ENCODE results near the gene ELMO1. TPM values are rescaled to one million over a fixed set of nuclear protein-coding genes. Genes with fewer than 3 reads are reported as not detected.
A peak's percentile ranks its signal among the peaks of the same experiment; 100 is the strongest.

The ELMO1 gene
- polyA plus RNA-seq, 1 experiment, result not detected

DNA sequence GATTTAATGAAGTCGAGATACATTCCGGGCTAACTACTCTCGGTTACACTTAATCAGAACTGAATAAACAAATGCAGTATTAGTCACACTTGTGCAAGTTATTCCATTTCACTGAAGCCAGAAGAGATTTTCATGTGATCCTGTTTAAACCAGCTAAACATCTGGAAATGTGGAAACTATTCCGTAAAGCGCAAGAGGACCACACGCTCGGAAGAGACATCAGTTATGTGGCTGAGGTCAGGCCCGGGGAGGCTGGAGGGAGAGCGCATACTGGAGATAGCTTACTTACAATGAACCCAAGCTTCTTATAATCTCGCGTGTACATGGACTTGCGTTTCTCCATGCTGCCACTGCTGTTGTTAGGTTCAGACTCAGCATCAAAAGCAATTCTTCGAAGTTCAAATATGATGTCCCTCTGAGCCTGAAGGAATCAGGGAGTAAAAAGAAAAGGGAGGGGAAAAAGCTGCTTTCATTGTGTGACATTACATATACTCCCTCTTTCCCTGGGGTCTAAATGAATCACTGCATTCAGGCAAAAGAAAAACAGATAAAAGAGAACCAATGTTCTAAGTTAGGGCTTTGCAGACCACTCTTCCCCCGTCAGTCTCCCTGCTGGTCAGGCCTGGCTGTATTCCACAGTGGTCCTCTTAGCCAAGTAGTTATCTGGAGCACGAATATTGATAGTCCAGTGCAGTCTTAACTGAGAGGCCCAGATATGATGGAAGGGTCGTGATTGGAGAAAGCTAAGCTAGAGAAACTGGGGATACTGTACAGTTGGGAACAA, 237.4 kb downstream of the ELMO1 start:
- CTCF ChIA-PET, result interaction anchor here (4.9 kb wide), 1 partner anchor 11 kb away, joined by 39 read pairs; no protein-coding TSS in a partner anchor
- DNase-seq (ENCODE audit: low read depth, low spot score), result no peak
- no peak overlapping the region for H3K27ac ChIP-seq (ENCODE audit: low read depth, low read length)
- H3K9me3 ChIP-seq (ENCODE audit: control insufficient read depth, insufficient read depth, low read length), result no peaks in the 10 kb centered on the region
- H3K27me3 ChIP-seq (ENCODE audit: control insufficient read depth, insufficient read depth, low read length), result no peaks in the 10 kb centered on the region
- TF ChIP-seq, protein P1, sequence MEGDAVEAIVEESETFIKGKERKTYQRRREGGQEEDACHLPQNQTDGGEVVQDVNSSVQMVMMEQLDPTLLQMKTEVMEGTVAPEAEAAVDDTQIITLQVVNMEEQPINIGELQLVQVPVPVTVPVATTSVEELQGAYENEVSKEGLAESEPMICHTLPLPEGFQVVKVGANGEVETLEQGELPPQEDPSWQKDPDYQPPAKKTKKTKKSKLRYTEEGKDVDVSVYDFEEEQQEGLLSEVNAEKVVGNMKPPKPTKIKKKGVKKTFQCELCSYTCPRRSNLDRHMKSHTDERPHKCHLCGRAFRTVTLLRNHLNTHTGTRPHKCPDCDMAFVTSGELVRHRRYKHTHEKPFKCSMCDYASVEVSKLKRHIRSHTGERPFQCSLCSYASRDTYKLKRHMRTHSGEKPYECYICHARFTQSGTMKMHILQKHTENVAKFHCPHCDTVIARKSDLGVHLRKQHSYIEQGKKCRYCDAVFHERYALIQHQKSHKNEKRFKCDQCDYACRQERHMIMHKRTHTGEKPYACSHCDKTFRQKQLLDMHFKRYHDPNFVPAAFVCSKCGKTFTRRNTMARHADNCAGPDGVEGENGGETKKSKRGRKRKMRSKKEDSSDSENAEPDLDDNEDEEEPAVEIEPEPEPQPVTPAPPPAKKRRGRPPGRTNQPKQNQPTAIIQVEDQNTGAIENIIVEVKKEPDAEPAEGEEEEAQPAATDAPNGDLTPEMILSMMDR (IDR thresholded peaks at IDR 0.05; ENCODE audit: low read depth, low read length), result no peak
- no peak overlapping the region for H3K4me3 ChIP-seq (ENCODE audit: low read depth, low read length)
- POLR2A ChIA-PET, result no interaction called here

DNA sequence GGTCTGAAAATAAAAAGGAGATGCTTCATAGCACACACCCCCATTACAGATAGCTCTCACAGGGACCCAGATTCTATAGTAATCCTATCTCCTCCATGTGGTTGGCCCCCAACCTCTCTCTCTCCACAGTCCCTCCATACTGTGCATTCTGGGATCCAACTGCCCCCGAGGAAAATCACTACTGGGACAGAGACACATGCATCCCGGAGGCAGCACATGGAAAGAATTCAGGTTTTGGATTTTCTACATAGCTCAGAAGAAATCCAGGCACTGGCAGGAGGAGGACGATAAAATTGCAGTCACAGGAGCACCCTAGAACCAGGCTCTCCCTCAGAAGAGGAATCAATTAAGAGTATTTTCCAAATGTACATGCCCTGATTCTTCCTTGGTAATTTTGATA, 239.5 kb downstream of the ELMO1 start:
- no peaks in the 10 kb centered on the region for H3K9me3 ChIP-seq (ENCODE audit: control insufficient read depth, insufficient read depth, low read length)
- no peaks in the 10 kb centered on the region for H3K27me3 ChIP-seq (ENCODE audit: control insufficient read depth, insufficient read depth, low read length)
- H3K4me3 ChIP-seq (ENCODE audit: low read depth, low read length), result no peak overlapping the region
- ChIA-PET CTCF (interaction anchor here (0.6 to 4.9 kb wide), 3 partner anchors 9 to 242 kb away, joined by 3 to 39 read pairs (median 4); no protein-coding TSS in a partner anchor), POLR2A (no interaction called here)
- TF ChIP-seq, protein P1 (IDR thresholded peaks at IDR 0.05; ENCODE audit: low read depth, low read length), result no peak
- DNase-seq (ENCODE audit: low read depth, low spot score), result no peak
- no peak overlapping the region for H3K27ac ChIP-seq (ENCODE audit: low read depth, low read length)

DNA sequence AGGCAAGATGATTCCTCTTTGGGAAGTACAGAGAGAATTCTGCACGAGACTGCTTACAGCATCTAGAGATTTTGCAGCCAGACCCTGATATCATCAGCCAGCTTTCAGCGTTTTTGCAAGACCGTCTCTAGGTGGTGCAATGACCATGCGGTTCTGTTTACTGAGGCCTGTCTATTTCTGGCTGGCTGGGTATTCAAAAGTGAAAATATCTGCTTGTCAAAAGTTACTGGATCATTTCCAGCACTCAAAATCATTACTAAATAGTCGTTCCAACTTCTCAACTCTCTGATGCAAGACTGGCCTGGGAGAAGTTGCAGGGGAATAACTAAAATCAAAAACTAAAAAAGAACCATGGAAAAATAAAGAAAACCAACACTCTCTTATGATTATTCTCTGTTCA, 240.1 kb downstream of the ELMO1 start:
- Histone ChIP-seq H3K27me3 (ENCODE audit: control insufficient read depth, insufficient read depth, low read length) (no peaks in the 10 kb centered on the region), H3K4me3 (ENCODE audit: low read depth, low read length) (no peak overlapping the region), H3K9me3 (ENCODE audit: control insufficient read depth, insufficient read depth, low read length) (no peaks in the 10 kb centered on the region), H3K27ac (ENCODE audit: low read depth, low read length) (no peak overlapping the region)
- ChIA-PET POLR2A (no interaction called here), CTCF (interaction anchor here (1.0 to 4.9 kb wide), 3 partner anchors 8 to 287 kb away, joined by 4 to 39 read pairs (median 6); no protein-coding TSS in a partner anchor)
- TF ChIP-seq, protein P1 (IDR thresholded peaks at IDR 0.05; ENCODE audit: low read depth, low read length), result peak; percentile 38
- no peak for DNase-seq (ENCODE audit: low read depth, low spot score)

DNA sequence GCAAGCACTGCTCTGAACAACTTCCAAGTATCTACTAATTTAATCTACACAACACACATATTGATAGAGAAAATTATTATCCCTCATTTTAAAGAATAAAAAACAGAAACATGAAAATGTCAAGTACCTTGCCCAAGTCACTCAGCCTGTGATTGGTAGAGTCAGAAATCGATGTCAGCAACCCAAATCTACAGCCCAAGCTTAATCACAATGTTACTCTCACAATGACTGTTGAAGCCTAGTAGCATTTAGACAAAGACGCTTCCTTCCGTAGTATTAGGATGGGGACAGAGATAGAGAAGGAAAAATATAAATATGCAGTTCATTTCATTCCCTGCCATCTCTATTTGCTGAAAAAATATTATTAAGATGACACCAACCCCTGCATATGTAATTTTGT, 242.5 kb downstream of the ELMO1 start:
- Histone ChIP-seq H3K9me3 (ENCODE audit: control insufficient read depth, insufficient read depth, low read length) (no peaks in the 10 kb centered on the region), H3K27ac (ENCODE audit: low read depth, low read length) (no peak overlapping the region), H3K4me3 (ENCODE audit: low read depth, low read length) (no peak overlapping the region), H3K27me3 (ENCODE audit: control insufficient read depth, insufficient read depth, low read length) (no peaks in the 10 kb centered on the region)
- no peak for DNase-seq (ENCODE audit: low read depth, low spot score)
- CTCF ChIA-PET, result interaction anchor here (1.0 to 1.2 kb wide), 3 partner anchors 9 to 628 kb away, joined by 3 to 5 read pairs (median 3); no protein-coding TSS in a partner anchor
- TF ChIP-seq, protein P1 (IDR thresholded peaks at IDR 0.05; ENCODE audit: low read depth, low read length), result no peak
- POLR2A ChIA-PET, result no interaction called here

DNA sequence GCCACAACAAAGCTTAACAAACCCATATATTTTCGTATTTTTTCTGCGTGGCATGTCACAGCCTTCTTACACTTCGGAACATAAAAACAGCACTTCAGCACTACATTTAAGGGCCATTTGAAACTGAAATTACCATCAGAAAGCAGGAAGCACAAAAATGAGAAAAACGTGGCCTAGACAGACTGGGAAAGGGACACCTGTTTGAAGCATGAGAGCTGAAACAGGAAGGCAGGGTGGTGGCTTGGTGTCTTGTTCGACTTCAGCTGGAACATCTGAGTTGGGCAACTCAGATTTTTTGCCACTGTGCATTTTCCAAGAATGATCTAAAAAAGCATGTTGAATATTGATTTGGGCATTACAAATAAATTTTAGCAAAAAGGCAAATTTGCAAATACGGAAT, 243.2 kb downstream of the ELMO1 start:
- Histone ChIP-seq H3K4me3 (ENCODE audit: low read depth, low read length) (no peak overlapping the region), H3K27me3 (ENCODE audit: control insufficient read depth, insufficient read depth, low read length) (no peaks in the 10 kb centered on the region), H3K27ac (ENCODE audit: low read depth, low read length) (no peak overlapping the region), H3K9me3 (ENCODE audit: control insufficient read depth, insufficient read depth, low read length) (no peaks in the 10 kb centered on the region)
- TF ChIP-seq, protein P1 (IDR thresholded peaks at IDR 0.05; ENCODE audit: low read depth, low read length), result no peak
- CTCF ChIA-PET, result no interaction called here
- DNase-seq (ENCODE audit: low read depth, low spot score), result no peak
- POLR2A ChIA-PET, result no interaction called here
